ENCODE results near the gene SCN4B. TPM values are rescaled to one million over a fixed set of nuclear protein-coding genes. Genes with fewer than 3 reads are reported as not detected.
"Not testable (repeated sequence)": the region's sequence is repeated elsewhere in the genome, so short reads cannot be mapped to it uniquely, and the experiment has no call there.

Gene SCN4B
- polyA plus RNA-seq, 1 donor (not counting 4 experiments of a cell fraction or from before 2014, with no cell fraction given) = 7.7 TPM

- H3K9me1 ChIP-seq (ENCODE audit: control insufficient read depth, extremely low read depth, insufficient read depth, low read length); H3K9me3 ChIP-seq (ENCODE audit: control insufficient read depth, low read depth, low read length); H3K9ac ChIP-seq (ENCODE audit: control insufficient read depth, extremely low read depth, insufficient read depth, low read length); H3K4me3 ChIP-seq (ENCODE audit: control insufficient read depth in 2 of 3, extremely low read depth in 1 of 3, insufficient read depth in 2 of 3, low read depth in 1 of 3, low read length in 3 of 3); H2AFZ ChIP-seq (ENCODE audit: control insufficient read depth, low read length); H3K27me3 ChIP-seq (ENCODE audit: control insufficient read depth, extremely low read depth, insufficient read depth, low read length); H3K27ac ChIP-seq (ENCODE audit: control insufficient read depth, insufficient read depth, low read length); H4K20me1 ChIP-seq (ENCODE audit: control insufficient read depth, extremely low read depth, insufficient read depth, low read length); H3K4me2 ChIP-seq (ENCODE audit: control insufficient read depth, extremely low read depth, insufficient read depth, low read depth, low read length); DNase-seq (ENCODE audit: low read depth, low spot score); dilution Hi-C loops (cut with MboI; ENCODE audit: extremely low pct_ligation_motif_present, low sequenced_read_pairs); FAIRE-seq; H3K36me3 ChIP-seq (ENCODE audit: control insufficient read depth in 2 of 2, extremely low read depth in 1 of 2, insufficient read depth in 2 of 2, low read length in 2 of 2); H3K79me2 ChIP-seq (ENCODE audit: control insufficient read depth, insufficient read depth, low read length): not testable (repeated sequence)
- peaks cover 16% of the 10 kb centered on the region for H3K4me1 ChIP-seq (ENCODE audit: control insufficient read depth, extremely low read depth, insufficient read depth, low read length)
Observed at GRCh38 chr11:118190942-118191506, 38.4 kb upstream of the SCN4B start.

- FAIRE-seq (no peak), DNase-seq (ENCODE audit: low read depth, low spot score) (no peak)
- Histone ChIP-seq H3K4me2 (ENCODE audit: control insufficient read depth, extremely low read depth, insufficient read depth, low read depth, low read length) (no peak overlapping the region), H3K79me2 (ENCODE audit: control insufficient read depth, insufficient read depth, low read length) (no peaks in the 10 kb centered on the region), H3K9me1 (ENCODE audit: control insufficient read depth, extremely low read depth, insufficient read depth, low read length) (no peaks in the 10 kb centered on the region), H2AFZ (ENCODE audit: control insufficient read depth, low read length) (no peak overlapping the region), H4K20me1 (ENCODE audit: control insufficient read depth, extremely low read depth, insufficient read depth, low read length) (no peaks in the 10 kb centered on the region), H3K36me3 (ENCODE audit: control insufficient read depth in 2 of 2, extremely low read depth in 1 of 2, insufficient read depth in 2 of 2, low read length in 2 of 2) (no peaks in the 10 kb centered on the region), H3K9ac (ENCODE audit: control insufficient read depth, extremely low read depth, insufficient read depth, low read length) (no peak overlapping the region), H3K4me3 (ENCODE audit: control insufficient read depth in 2 of 3, extremely low read depth in 1 of 3, insufficient read depth in 2 of 3, low read depth in 1 of 3, low read length in 3 of 3) (no peak overlapping the region), H3K27ac (ENCODE audit: control insufficient read depth, insufficient read depth, low read length) (no peak overlapping the region), H3K9me3 (ENCODE audit: control insufficient read depth, low read depth, low read length) (no peaks in the 10 kb centered on the region), H3K27me3 (ENCODE audit: control insufficient read depth, extremely low read depth, insufficient read depth, low read length) (no peaks in the 10 kb centered on the region), H3K4me1 (ENCODE audit: control insufficient read depth, extremely low read depth, insufficient read depth, low read length) (no peaks in the 10 kb centered on the region)
- TF ChIP-seq CTCF (optimal IDR thresholded peaks at IDR 0.05 in 1 of 3, IDR thresholded peaks at IDR 0.05 in 1 of 3, conservative IDR thresholded peaks at IDR 0.05 in 1 of 3; ENCODE audit: extremely low read depth in 1 of 3, insufficient read depth in 2 of 3, low read length in 3 of 3) = no peak
- TF ChIP-seq EZH2 (IDR thresholded peaks at IDR 0.05; ENCODE audit: low read length) = no peak
- dilution Hi-C loops (cut with MboI; ENCODE audit: extremely low pct_ligation_motif_present, low sequenced_read_pairs) = no loop called here
Observed at GRCh38 chr11:118186346-118187107, 33.9 kb upstream of the SCN4B start.
